Measurements from ENCODE around the gene FBXL4.
A peak's percentile ranks its signal among the peaks of the same experiment; 100 is the strongest.

The FBXL4 gene

GRCh38 chr6:98836962-98837944 lies 110.5 kb downstream of the FBXL4 start:
- DNase-seq: no peak

- no peak for DNase-seq
Observed at GRCh38 chr6:98836025-98836961, 111.5 kb downstream of the FBXL4 start.

DNA sequence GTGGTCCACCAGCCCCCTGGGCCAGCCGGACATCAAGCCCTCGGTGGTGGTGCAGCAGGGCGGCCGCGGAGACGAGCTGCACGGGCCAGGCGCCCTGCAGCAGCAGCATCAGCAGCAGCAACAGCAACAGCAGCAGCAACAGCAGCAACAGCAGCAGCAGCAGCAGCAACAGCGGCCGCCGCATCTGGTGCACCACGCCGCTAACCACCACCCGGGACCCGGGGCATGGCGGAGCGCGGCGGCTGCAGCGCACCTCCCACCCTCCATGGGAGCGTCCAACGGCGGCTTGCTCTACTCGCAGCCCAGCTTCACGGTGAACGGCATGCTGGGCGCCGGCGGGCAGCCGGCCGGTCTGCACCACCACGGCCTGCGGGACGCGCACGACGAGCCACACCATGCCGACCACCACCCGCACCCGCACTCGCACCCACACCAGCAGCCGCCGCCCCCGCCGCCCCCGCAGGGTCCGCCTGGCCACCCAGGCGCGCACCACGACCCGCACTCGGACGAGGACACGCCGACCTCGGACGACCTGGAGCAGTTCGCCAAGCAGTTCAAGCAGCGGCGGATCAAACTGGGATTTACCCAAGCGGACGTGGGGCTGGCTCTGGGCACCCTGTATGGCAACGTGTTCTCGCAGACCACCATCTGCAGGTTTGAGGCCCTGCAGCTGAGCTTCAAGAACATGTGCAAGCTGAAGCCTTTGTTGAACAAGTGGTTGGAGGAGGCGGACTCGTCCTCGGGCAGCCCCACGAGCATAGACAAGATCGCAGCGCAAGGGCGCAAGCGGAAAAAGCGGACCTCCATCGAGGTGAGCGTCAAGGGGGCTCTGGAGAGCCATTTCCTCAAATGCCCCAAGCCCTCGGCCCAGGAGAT lies 112.4 kb downstream of the FBXL4 start:
- peak; percentile 17 for DNase-seq

DNA sequence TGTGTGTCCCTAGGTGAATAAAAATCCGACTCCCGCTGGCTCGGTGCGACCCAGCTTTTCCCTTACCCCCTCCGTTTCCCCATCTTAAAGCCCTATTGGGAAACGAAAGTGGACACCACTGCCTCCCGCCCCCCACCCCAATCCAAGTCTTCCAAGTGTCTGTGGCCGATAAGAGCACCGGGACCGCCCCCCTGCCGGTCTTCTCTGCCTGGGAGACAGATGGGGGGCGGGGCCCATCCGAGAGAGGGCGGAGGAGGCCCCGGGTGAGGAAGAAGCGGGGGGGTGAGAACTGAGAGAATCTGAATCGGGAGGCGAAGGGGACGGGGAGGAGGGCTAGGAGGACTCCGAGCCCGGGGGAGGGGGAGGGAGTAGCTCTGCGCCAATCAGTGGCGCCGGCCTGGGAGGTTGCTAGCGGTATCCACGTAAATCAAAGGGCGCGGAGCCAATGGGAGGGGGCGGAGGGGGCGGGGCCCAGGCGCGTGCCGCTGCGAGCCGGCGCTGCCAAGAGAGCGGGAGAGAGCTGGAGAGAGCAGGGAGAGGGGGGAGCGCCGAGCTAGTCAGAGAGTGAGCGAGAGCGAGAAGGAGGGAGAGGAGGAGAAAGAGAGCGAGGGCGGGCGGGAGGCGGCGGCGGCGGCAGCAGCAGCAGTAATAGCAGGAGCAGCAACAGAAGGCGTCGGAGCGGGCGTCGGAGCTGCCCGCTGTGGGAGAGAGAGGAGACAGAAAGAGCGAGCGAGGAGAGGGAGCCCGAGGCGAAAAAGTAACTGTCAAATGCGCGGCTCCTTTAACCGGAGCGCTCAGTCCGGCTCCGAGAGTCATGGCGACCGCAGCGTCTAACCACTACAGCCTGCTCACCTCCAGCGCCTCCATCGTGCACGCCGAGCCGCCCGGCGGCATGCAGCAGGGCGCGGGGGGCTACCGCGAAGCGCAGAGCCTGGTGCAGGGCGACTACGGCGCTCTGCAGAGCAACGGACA lies 113.4 kb downstream of the FBXL4 start, which contains the start of gene POU3F2:
POU3F2 (plus strand) TSS at position 515 of the 972 bp plus-strand sequence; CDS start at position 815, 300 bp downstream.
- DNase-seq: peak; percentile 90

DNA sequence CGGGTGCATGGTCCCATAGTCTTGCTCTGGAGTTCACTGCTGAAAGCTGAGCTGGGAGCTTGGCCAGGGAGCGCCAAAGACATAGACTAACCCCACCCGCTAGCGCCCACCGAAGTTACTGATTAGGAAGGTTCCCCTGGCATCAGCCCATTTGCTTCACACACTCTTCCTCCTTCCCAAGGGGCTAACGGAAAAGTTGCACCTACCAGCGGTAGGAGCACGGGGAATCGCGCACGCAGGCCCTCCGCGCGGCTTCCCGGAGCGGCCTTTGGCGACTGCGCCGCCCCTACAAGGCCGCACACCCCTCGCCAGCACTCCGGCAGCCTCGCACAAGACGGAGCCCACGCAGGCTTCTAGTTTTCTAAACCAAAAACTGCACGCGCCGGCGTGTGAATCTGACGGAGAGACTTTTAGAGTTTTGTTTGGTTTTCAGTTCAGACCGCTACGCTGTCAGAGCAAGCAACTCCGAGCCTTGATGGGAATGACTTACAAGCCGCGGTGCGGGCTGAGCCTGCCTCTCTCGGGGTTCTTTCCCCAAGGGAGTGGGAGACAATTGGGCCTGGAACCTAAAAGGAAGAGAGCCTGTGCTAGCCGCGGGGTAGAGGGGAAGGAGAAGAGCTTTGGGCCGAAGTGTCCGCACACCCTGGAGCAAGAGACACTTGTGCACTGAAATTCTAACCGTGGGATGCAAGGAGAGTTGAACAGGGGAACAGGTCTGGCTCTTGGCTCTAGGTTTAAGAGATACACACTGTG lies 114.3 kb downstream of the FBXL4 start:
- DNase-seq: peak; percentile 32

GRCh38 chr6:98833057-98833306 lies 114.8 kb downstream of the FBXL4 start:
- no peak for DNase-seq

DNA sequence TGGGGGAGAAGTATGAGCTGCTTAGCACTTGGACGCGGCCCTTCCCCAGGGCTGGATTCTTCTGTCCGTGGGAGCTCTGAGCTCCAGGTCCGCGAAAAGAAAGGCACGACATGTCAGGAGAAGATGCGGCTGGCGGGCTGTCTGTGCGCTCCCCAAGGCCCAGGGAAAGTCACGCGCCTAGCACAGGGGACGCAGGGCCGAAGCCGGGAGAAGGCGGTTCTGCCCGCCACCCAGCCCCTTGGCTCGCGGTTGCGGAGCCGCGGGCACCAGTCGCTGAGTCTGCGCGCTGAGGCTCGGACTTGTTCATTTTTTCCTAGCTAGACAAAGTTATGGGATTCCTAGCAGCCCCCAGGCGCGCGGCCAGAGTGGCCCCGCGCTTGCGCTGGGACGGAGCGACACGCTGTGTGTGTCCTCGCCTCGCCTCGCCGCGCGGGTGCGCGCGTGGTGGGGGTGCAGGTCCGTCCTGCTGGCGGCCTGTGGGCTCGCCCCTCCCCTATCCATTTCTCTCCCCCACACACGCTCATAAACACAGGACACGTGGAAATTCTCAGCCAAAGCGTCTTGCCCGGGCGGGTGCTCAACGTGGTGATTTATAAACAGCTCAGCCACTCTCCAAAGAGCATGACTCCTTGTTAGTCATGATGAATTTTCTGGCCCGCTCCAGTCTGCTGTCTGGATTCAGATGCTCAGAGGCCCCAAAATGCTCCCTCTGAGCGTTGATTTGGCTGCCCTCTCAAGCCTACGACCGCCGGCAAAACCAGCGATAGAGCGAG lies 115.3 kb downstream of the FBXL4 start:
- DNase-seq: peak; percentile 23

DNA sequence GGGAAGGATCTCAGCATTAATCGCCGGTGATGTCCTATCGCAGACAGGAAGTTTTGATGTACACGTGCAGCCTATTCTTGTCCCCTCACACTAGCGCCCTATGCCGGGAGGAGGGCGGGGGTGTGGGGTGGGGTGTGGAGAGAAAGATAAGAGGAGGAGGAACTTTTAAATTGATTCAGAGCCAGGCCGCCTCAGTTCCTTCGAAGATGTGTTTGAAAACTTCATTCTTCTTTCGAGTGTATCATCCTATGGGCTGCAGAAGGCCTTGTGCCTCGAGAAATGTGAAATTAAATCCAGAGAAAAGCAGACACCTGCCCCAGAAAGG lies 115.8 kb downstream of the FBXL4 start:
- DNase-seq: no peak

DNA sequence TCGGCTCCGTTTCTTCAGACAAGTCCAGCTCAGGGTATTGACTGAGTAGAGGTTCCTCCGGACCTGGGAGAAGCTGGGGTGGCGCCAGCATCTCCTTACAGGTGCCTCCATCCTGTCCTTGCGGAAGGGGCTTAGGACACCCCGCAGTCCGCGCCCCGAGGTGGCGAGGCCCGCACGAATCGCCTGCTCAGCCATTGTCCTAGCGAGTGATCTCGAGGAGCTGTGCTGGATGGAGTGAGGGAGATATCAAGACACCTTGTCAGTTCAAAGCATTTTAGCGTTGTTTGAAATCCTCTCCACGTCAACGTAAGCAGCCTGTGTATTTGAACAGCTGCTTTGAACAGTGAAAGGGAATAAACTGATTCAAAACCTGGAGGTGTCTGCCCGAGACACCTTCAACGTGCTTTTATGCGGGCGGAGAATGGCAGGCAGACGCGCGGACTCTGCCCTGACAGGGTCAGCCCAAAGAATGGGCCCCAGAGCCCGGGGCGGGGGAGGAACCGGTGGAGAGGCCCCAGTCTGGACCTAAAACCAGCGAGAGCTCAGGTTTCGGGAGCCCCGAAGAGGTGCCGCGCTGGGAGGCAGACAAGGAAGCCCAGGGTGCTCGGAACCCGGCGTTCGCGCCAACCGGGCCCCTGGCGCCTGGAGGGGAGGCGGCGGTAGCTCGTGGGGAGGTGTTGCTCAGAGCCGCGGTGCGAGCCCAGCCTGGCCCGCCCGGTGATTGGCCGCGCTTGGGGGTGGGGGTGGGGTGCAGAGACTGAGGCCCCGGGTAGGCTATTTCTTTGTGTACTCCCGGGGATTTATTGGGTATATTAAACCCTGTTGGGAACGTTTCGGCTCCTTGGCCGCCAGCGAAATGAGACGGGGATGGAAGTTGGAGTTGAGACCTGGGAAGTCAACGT lies 116.4 kb downstream of the FBXL4 start:
- DNase-seq: no peak

DNA sequence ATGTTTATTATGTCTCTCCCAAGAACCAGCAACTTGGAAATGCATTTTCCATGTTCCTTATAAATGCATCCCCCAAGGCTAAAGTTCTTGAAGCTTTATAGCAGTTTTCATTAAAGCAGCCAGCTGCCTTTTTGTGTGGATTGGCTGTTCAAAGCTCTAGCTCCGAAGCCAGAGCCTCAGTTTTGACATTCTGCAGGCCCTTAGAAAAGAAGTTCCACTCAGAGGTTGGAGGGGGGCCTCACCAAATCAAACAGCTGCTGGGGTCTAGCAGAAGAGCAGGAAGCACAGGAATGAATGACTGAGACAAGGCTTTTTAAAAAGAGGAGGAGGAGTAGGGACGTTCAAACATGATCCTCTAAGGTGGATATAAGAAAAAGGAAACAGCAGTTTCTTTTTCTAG lies 117.6 kb downstream of the FBXL4 start:
- no peak for DNase-seq

DNA sequence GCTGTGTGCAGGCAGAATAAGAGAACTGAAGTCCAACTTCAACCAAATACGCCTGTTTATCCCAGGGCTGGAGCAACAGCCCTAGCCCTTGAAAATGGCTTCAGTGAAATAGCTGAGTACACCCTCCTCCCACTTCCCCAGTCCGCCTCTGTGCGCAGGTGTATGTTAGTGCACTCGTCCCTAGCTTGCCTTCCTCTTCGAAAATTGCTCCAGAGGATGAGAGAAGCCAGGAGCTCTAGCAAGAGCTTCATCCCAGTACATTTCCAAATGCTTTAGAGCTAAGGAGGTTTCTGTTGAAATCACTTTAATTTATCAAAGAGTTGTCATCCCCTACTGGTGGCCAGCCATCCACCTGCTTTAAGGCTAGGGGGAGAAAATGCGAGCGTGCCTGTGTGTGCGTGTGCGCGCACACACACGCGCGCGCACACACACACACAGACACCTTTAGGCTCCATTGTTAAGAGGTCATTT lies 118.8 kb downstream of the FBXL4 start:
- DNase-seq: peak; percentile 62

GRCh38 chr6:98828211-98828788 lies 119.4 kb downstream of the FBXL4 start:
- DNase-seq: no peak

DNA sequence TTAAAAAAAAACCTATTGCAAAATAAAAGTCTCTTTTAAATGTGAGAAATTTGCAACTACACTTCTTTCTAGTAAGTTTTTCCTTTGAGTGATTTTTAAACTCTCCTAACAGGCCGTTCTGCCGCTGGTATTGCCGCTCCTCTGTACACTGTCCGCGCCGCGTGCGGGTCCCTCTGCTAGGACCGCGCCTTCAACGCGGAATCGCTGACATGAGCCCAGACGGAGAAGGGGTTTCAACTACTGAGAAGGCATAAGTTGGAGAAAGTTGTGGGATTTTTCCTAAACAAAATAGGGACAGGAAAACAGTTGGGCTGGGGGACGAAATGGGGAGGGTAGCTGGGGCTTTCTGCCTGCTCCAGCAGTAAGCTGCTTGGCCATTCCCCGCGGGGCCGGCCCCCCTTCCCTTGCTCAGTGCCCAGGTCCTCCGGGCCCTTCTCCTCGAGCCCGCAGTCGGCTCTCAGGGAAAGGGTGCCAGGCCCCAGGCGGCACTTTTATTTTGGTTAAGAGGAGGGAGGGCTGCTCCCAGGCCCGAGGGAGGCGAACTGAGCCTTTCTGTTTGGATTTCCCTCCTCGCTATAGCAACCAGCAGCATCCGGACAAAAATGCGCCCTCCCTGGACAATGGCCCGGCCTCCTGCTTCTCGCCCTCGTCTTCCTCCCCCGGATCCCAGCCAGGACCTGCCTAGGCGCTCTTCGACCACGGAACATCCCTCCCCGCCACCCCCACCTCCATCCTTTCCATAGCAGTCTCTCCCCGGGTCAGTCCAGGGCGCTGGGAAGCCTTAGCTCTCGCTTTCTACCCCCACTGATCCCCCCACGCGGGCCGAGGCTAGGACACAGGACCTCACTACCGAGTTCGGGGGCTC lies 120.2 kb downstream of the FBXL4 start:
- no peak for DNase-seq

DNA sequence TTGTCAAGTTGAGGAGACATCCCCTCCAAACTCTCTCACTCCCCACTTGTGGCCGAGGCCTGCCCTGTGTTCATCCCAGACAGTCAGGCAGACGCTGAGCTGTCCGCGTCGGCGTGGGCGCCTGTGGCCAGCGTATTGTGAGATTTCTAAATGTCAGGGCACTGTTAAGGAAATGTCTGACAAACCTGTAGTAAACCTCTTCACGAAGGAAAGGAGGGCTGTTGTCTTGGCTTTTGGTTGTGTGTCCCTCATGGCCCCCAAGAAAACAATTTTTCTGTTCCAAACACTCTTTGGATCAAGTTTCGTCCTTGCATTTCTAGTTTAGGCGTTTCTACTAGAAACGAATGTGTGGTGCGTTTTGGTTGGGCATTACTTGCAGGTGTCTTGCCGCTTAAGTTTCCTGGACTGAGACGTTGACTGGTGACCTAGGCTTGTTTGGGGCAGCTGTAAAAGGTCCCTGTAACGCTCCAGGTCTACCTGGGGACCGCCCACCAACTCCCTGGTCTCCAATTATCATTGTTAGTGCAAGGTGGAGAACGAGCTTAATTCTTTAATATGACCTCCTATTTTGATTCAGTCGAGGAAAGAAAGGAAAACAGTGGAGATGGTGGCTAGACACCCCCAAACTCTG lies 122.0 kb downstream of the FBXL4 start:
- DNase-seq: no peak

GRCh38 chr6:98824902-98825599 lies 122.7 kb downstream of the FBXL4 start:
- DNase-seq: no peak

All from NCI-H2227 treated with DMSO at 0.1 percent for 48 hours (cell line).